Measurements from ENCODE around the gene TUBG2.
A peak's percentile ranks its signal among the peaks of the same experiment; 100 is the strongest.
"Not testable (repeated sequence)": the region's sequence is repeated elsewhere in the genome, so short reads cannot be mapped to it uniquely, and the experiment has no call there.

The TUBG2 gene

GRCh38 chr17:42659079-42659931 is at the start of gene TUBG2:
Gene TUBG2, plus strand, starts transcription at chr17:42659284. Its CDS starts 220 bp downstream, at chr17:42659504.
- DNase-seq: peak; percentile 94

- not testable (repeated sequence) for DNase-seq
Measured at GRCh38 chr17:42609814-42610801, 49.0 kb upstream of the TUBG2 start.

GRCh38 chr17:42612013-42612412 is 47.1 kb upstream of the TUBG2 start:
- no peak for DNase-seq

GRCh38 chr17:42613699-42614295 is 45.3 kb upstream of the TUBG2 start:
- no peak for DNase-seq

- DNase-seq: no peak
Measured at GRCh38 chr17:42617956-42618431, 41.1 kb upstream of the TUBG2 start.

GRCh38 chr17:42618442-42619150 is 40.5 kb upstream of the TUBG2 start:
- DNase-seq: peak; percentile 42

- not testable (repeated sequence) for DNase-seq
Measured at GRCh38 chr17:42621987-42622386, 37.1 kb upstream of the TUBG2 start.

GRCh38 chr17:42623271-42623670 is 35.8 kb upstream of the TUBG2 start:
- DNase-seq: no peak

GRCh38 chr17:42623732-42624596 is 35.1 kb upstream of the TUBG2 start:
- DNase-seq: no peak

GRCh38 chr17:42627032-42627764 is 31.9 kb upstream of the TUBG2 start:
- DNase-seq: not testable (repeated sequence)

GRCh38 chr17:42629411-42630009 is 29.6 kb upstream of the TUBG2 start:
- DNase-seq: no peak

- DNase-seq: no peak
Measured at GRCh38 chr17:42632949-42633444, 26.1 kb upstream of the TUBG2 start.

GRCh38 chr17:42639525-42640113 is 19.5 kb upstream of the TUBG2 start:
- no peak for DNase-seq

GRCh38 chr17:42640121-42640520 is 19.0 kb upstream of the TUBG2 start:
- no peak for DNase-seq

GRCh38 chr17:42642336-42642735 is 16.7 kb upstream of the TUBG2 start:
- DNase-seq: no peak

GRCh38 chr17:42647778-42648177 is 11.3 kb upstream of the TUBG2 start:
- DNase-seq: no peak

- no peak for DNase-seq
Measured at GRCh38 chr17:42651392-42651791, 7.7 kb upstream of the TUBG2 start.

GRCh38 chr17:42653179-42654124 is 5.6 kb upstream of the TUBG2 start:
- no peak for DNase-seq
